Measurements from ENCODE around the gene BRINP3.

Gene BRINP3

DNA sequence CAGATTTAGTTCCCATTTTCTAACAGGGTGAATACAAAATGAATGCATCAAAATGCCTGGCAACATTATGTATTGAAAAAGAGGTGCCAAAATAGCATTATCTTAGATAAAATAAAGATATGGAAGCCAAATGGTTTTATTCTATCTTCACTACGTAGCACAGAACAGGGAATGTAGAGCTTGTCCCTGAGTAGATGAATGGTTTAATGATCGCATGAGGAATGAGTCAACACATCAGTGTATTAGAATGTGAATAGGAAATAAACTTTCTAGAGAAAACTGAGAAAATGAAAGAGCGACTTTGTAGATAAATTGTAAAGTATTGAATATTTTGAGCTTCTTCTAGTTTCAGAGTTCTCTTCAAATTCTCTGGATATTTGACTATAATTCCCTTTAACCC is 74.3 kb downstream of the BRINP3 start:
- Mint-ChIP-seq H3K36me3 (ENCODE audit: low read depth) (no peaks in the 10 kb centered on the region), H3K9me3 (no peaks in the 10 kb centered on the region), H3K27me3 (ENCODE audit: low read depth) (no peaks in the 10 kb centered on the region), H3K4me1 (ENCODE audit: low read depth) (no peaks in the 10 kb centered on the region), H3K4me3 (no peak overlapping the region), H3K27ac (no peak overlapping the region)

GRCh38 chr1:190399233-190399632 is 78.4 kb downstream of the BRINP3 start:
- no peaks in the 10 kb centered on the region for H3K4me1 Mint-ChIP-seq (ENCODE audit: low read depth)
- no peak overlapping the region for H3K27ac Mint-ChIP-seq
- H3K4me3 Mint-ChIP-seq: no peak overlapping the region
- no peaks in the 10 kb centered on the region for H3K36me3 Mint-ChIP-seq (ENCODE audit: low read depth)
- no peaks in the 10 kb centered on the region for H3K27me3 Mint-ChIP-seq (ENCODE audit: low read depth)
- H3K9me3 Mint-ChIP-seq: no peaks in the 10 kb centered on the region

- Mint-ChIP-seq H3K9me3 (no peaks in the 10 kb centered on the region), H3K27me3 (ENCODE audit: low read depth) (no peaks in the 10 kb centered on the region), H3K27ac (no peak overlapping the region), H3K4me3 (no peak overlapping the region), H3K4me1 (ENCODE audit: low read depth) (no peaks in the 10 kb centered on the region), H3K36me3 (ENCODE audit: low read depth) (no peaks in the 10 kb centered on the region)
Observed at GRCh38 chr1:190391582-190391981, 86.1 kb downstream of the BRINP3 start.

DNA sequence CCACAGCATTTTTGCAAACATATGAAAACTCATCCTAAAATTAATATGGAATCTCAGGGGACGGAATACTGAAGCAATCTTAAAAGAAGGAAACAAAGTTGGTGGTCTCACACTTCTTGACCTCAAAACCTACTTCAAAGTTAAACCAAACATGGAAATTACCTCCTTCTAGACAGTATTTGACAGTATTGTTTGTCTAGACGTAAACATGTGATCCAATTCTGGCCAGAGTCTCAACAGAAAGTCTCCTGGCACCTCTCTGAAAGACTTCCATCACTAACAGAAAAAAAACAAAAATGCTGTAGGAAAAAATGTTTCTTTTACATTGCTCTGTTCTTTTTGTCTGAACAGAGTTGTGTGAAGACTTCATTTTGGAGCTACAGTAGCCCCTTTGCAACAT is 99.7 kb downstream of the BRINP3 start:
- no peaks in the 10 kb centered on the region for H3K4me1 Mint-ChIP-seq (ENCODE audit: low read depth)
- H3K27ac Mint-ChIP-seq: no peak overlapping the region
- no peaks in the 10 kb centered on the region for H3K27me3 Mint-ChIP-seq (ENCODE audit: low read depth)
- H3K36me3 Mint-ChIP-seq (ENCODE audit: low read depth): no peaks in the 10 kb centered on the region
- no peak overlapping the region for H3K4me3 Mint-ChIP-seq
- H3K9me3 Mint-ChIP-seq: no peaks in the 10 kb centered on the region

DNA sequence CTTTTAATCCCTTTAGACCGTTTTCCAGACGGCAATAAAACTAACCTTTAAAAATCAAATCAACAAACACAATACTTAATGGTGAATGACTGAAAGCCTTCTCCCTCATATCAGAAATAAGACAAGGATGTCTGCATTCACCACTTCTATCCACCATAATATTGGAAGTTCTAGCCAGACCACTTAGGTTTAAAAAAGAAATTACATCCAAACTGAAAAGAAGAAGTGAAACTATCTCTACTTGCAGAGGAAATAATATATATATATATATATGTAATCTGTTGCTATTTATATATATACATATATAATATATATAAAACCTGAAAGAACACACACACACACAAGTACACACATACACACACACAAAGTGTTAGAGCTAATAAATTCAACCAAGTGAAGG is 100.4 kb downstream of the BRINP3 start:
- Mint-ChIP-seq H3K27me3 (ENCODE audit: low read depth) (no peaks in the 10 kb centered on the region), H3K27ac (no peak overlapping the region), H3K36me3 (ENCODE audit: low read depth) (no peaks in the 10 kb centered on the region), H3K9me3 (no peaks in the 10 kb centered on the region), H3K4me1 (ENCODE audit: low read depth) (no peaks in the 10 kb centered on the region), H3K4me3 (no peak overlapping the region)

- H3K27me3 Mint-ChIP-seq (ENCODE audit: low read depth): no peaks in the 10 kb centered on the region
- no peak overlapping the region for H3K27ac Mint-ChIP-seq
Observed at GRCh38 chr1:190376044-190376443, 101.6 kb downstream of the BRINP3 start.

DNA sequence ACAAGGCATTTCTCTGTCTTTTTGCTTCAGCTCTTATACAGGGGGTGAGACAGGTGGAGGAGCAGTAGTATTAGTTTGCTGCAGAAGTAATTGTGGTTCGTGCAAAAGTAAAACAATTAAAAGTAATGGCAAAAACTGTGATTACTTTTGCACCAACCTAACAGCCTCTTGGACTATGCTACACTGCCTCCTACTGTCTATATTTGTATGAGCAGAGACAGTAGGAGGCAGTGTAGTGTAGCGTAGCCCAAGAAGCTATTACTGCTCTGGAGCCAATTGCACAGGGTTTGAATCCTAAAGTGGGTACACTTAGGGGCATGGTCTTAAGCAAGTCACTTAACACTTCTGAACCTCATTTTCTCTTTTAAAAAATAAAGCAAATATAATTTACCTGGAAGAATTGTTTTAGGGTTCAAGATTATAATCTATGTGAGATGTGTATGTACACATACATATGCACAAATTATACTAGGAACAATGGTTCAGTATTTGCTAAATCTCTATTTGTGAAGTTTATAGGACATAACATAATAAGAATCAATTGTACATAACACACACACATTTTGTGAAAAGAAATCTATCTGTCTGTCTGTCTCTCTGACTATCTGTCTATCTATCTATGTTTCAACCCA is 103.8 kb downstream of the BRINP3 start:
- H3K4me1 Mint-ChIP-seq (ENCODE audit: low read depth): no peaks in the 10 kb centered on the region
- no peaks in the 10 kb centered on the region for H3K27me3 Mint-ChIP-seq (ENCODE audit: low read depth)
- H3K4me3 Mint-ChIP-seq: no peak overlapping the region
- no peaks in the 10 kb centered on the region for H3K36me3 Mint-ChIP-seq (ENCODE audit: low read depth)
- no peak overlapping the region for H3K27ac Mint-ChIP-seq
- H3K9me3 Mint-ChIP-seq: no peaks in the 10 kb centered on the region

More at GRCh38 chr1:190376044-190376443, 101.6 kb downstream of the BRINP3 start:
- H3K4me3 Mint-ChIP-seq: no peak overlapping the region
- H3K9me3 Mint-ChIP-seq: no peaks in the 10 kb centered on the region
- H3K4me1 Mint-ChIP-seq (ENCODE audit: low read depth): no peaks in the 10 kb centered on the region
- H3K36me3 Mint-ChIP-seq (ENCODE audit: low read depth): no peaks in the 10 kb centered on the region

GRCh38 chr1:190367200-190367599 is 110.5 kb downstream of the BRINP3 start:
- Mint-ChIP-seq H3K36me3 (ENCODE audit: low read depth) (no peaks in the 10 kb centered on the region), H3K27me3 (ENCODE audit: low read depth) (no peaks in the 10 kb centered on the region), H3K27ac (no peak overlapping the region), H3K4me3 (no peak overlapping the region), H3K9me3 (peaks cover 17% of the 10 kb centered on the region), H3K4me1 (ENCODE audit: low read depth) (no peaks in the 10 kb centered on the region)

GRCh38 chr1:190365283-190365682 is 112.4 kb downstream of the BRINP3 start:
- H3K36me3 Mint-ChIP-seq (ENCODE audit: low read depth): no peaks in the 10 kb centered on the region
- H3K4me3 Mint-ChIP-seq: no peak overlapping the region
- H3K27ac Mint-ChIP-seq: no peak overlapping the region
- peaks cover 17% of the 10 kb centered on the region for H3K9me3 Mint-ChIP-seq
- no peaks in the 10 kb centered on the region for H3K27me3 Mint-ChIP-seq (ENCODE audit: low read depth)
- H3K4me1 Mint-ChIP-seq (ENCODE audit: low read depth): no peaks in the 10 kb centered on the region

DNA sequence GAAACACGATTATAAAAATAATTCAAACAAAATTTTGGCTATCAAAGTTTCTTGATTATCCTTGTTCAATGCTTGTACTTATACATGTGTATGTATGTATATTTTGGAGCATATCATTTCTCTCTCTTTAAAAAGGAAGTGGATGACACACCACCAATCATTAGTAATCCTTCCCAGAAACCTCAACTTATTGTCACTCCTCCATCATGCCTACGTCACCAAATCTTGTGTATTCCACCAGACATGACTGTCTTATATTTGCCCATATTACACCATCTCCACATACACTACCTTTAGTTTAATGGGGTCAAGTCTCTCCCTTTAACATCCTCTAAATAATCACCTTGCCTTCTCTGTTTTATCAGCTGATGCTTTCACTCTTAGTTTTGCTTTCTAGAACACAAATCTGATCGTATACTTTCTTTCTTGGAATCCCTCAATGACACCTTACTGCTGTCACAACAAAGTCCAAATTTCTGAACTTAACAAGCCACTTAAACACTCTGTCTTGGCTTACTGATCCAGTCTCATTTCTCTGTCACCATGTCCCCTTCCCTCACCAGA is 124.0 kb downstream of the BRINP3 start:
- Mint-ChIP-seq H3K36me3 (ENCODE audit: low read depth) (no peaks in the 10 kb centered on the region), H3K9me3 (no peaks in the 10 kb centered on the region), H3K4me1 (ENCODE audit: low read depth) (no peaks in the 10 kb centered on the region), H3K27ac (no peak overlapping the region), H3K27me3 (ENCODE audit: low read depth) (no peaks in the 10 kb centered on the region), H3K4me3 (no peak overlapping the region)

- H3K36me3 Mint-ChIP-seq (ENCODE audit: low read depth): no peaks in the 10 kb centered on the region
Observed at GRCh38 chr1:190344454-190344853, 133.2 kb downstream of the BRINP3 start.

DNA sequence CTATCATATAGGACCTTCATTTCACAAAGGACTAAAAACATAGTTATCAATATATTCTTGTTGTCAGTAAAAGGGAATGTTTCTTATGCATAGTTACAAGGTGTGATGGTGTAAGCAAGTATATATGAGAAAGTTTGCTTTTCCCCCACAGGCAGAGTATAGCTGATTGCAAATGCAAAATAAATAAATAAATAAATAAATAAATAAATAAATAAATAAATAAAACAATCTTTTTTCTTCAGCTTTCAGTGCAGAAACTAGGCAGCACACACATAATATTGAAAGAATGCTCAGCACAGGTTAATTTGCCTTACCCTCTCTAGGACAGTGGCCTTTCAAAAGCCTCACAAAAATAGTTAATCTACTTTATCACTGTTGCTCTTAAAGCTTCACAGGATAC is 138.8 kb downstream of the BRINP3 start:
- Mint-ChIP-seq H3K9me3 (no peaks in the 10 kb centered on the region), H3K4me1 (ENCODE audit: low read depth) (no peaks in the 10 kb centered on the region), H3K4me3 (no peak overlapping the region), H3K27me3 (ENCODE audit: low read depth) (no peaks in the 10 kb centered on the region), H3K27ac (no peak overlapping the region), H3K36me3 (ENCODE audit: low read depth) (no peaks in the 10 kb centered on the region)

More at GRCh38 chr1:190344454-190344853, 133.2 kb downstream of the BRINP3 start:
- Mint-ChIP-seq H3K27me3 (ENCODE audit: low read depth) (no peaks in the 10 kb centered on the region), H3K4me1 (ENCODE audit: low read depth) (no peaks in the 10 kb centered on the region), H3K4me3 (no peak overlapping the region), H3K9me3 (no peaks in the 10 kb centered on the region), H3K27ac (no peak overlapping the region)

GRCh38 chr1:190328871-190329270 is 148.8 kb downstream of the BRINP3 start:
- Mint-ChIP-seq H3K9me3 (peaks cover 21% of the 10 kb centered on the region), H3K4me1 (ENCODE audit: low read depth) (no peaks in the 10 kb centered on the region), H3K4me3 (no peak overlapping the region), H3K27ac (no peak overlapping the region), H3K36me3 (ENCODE audit: low read depth) (no peaks in the 10 kb centered on the region), H3K27me3 (ENCODE audit: low read depth) (no peaks in the 10 kb centered on the region)

DNA sequence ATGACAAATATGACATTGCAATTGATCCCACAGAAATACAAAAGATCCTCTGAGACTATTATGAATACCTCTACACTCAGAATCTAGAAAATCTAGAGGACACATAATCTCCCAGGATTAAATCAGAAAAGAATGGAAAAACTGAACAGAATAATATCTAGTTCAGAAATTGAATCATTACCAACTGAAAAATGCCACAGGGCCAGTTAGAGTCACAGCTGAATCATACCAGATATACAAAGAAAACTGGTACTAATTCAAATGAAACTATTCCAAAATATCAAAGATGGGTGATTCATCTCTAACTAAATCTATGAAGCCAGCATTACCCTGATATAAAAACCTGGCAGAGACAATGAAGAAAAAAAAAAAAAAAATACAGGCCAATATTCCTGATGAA is 149.3 kb downstream of the BRINP3 start:
- Mint-ChIP-seq H3K36me3 (ENCODE audit: low read depth) (no peaks in the 10 kb centered on the region), H3K9me3 (peaks cover 21% of the 10 kb centered on the region), H3K27me3 (ENCODE audit: low read depth) (no peaks in the 10 kb centered on the region), H3K4me1 (ENCODE audit: low read depth) (no peaks in the 10 kb centered on the region), H3K27ac (no peak overlapping the region), H3K4me3 (no peak overlapping the region)

GRCh38 chr1:190327271-190327670 is 150.4 kb downstream of the BRINP3 start:
- Mint-ChIP-seq H3K4me1 (ENCODE audit: low read depth) (no peaks in the 10 kb centered on the region), H3K4me3 (no peak overlapping the region), H3K9me3 (peaks cover 18% of the 10 kb centered on the region), H3K27me3 (ENCODE audit: low read depth) (no peaks in the 10 kb centered on the region), H3K36me3 (ENCODE audit: low read depth) (no peaks in the 10 kb centered on the region), H3K27ac (no peak overlapping the region)

- Mint-ChIP-seq H3K27me3 (ENCODE audit: low read depth) (no peaks in the 10 kb centered on the region), H3K27ac (no peak overlapping the region), H3K4me3 (no peak overlapping the region), H3K4me1 (ENCODE audit: low read depth) (no peaks in the 10 kb centered on the region), H3K9me3 (peaks cover 9% of the 10 kb centered on the region), H3K36me3 (ENCODE audit: low read depth) (no peaks in the 10 kb centered on the region)
Observed at GRCh38 chr1:190323530-190323929, 154.1 kb downstream of the BRINP3 start.
